HL-60/S4 (cell line): Measurements from ENCODE around the gene TAF11L2.
"Not testable (repeated sequence)": the region's sequence is repeated elsewhere in the genome, so short reads cannot be mapped to it uniquely, and the experiment has no call there.

Source experiments
- in situ Hi-C: fragments of 300-500 bp; cut with MboI; formaldehyde crosslinking; loops from 2 replicates; pipeline ENCODE4 v1.14.3; 2022; ENCODE audit warnings: low sequenced_read_pairs

TAF11L2 gene

DNA sequence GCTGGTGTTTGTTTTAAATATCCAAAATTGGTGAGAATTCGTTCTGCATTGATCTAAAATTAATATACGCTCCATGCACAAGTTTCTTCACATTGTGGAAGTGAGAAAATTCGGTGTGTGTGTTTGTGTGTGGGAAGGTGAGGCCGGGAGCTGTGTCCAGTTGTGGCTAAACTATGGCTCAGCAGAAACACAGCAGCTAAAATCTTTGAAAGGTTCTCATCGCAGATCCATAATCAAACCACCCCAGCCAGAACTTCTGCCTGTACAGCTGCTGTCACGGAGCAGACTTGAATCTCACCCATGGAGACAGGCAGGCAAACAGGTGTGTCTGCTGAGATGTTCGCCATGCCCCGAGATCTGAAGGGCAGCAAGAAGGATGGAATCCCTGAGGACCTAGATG, at the start of gene TAF11L2:
TAF11L2 (plus strand) TSS at position 301 of the 400 bp plus-strand sequence.
- in situ Hi-C loops: not testable (repeated sequence)

DNA sequence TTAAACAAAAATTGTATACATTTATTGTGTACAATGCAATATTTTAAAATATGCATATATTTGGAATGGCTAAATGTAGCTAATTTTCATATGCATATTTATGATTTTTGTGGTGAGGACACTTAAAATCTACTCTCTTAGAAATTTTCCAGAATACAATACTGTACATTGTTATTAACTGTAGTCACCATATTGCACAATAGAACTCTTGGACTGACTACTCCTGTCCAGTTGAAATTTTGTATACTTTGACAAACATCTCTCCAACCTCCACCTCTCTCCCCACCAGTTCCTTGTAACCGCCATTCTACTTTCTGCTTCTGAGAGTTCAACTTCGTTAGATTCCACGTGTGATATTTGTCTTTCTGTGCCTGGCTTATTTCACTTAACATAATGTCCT, 49.2 kb upstream of the TAF11L2 start:
- in situ Hi-C loops: no loop called here

DNA sequence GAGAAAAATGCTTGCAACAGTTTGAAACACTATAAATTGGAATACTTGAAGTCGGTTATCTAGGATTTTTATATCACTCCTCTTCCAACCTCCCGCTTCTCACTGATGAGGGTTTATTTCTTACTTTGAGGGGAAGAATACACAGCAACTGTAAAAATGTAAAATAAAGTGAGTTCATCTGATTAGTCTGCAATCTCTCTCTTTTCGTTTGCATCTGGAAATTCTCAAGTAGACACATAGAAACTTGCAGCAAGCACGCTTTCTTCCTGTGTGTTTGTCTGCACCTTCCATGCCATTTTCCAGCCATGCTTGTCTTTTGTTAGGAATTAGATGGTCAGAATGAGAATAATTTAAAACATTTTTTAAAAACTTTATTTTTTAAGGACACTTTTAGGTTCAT, 45.1 kb upstream of the TAF11L2 start:
- in situ Hi-C loops: no loop called here

DNA sequence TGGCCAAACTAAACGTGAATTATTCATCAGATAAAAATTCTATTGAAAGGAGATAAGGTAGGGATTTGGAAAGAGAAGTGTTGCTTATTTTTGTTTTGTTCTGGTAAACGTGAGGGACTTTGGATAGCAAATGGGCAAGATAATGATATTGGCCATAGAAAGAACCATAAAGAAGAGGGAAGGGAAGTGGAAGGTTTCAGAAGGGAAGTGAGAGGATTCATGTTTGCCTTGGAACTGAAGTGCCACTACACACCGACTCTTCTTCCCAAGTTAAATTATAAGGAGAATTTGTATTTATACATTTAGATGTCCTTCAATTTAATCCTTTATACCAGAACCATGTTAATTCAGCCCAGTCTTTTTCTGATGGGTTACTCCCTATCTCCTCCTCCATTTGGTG, 42.1 kb upstream of the TAF11L2 start:
- in situ Hi-C loops: no loop called here

GRCh38 chr5:17461793-17462192, 36.2 kb upstream of the TAF11L2 start:
- in situ Hi-C loops: no loop called here

DNA sequence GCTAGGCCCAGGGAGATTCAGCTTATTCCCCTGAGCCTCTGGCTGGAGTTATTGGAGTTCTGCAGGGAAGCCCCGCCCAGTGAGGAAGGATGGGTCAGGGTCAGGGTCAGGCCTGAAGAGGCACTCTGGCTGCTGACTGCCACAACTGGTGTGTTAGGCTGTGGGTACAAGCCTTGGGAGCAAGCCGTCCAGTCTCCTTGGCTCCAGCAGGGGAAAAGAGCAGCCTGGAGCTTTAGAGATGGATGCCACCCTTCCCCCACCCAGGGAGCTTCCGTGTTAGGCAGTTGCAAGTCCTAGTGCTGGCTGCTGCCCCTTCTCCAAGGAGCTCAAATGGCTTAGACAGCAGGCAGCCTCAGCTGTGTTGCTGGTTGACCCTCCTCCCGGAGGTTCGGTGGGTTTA, 34.4 kb upstream of the TAF11L2 start:
- in situ Hi-C loops: no loop called here

DNA sequence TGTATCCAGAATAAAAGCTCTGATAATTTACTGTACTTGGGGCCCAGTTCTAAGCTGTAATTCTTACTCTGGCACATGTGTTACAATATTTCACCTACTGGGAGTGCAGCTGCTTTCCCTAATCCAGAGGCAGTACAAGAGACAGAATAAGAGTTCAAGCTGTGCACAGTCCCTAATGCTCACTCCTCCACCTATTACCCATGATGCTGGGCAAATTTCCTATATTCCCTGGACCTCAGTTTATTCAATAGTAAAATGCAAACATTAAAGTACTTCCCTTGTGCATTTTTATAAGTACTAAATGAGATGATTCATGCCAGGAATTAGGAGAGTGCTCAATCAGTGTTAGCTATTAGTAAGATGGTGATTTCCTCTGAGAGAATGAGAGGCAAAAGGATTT, 28.0 kb upstream of the TAF11L2 start:
- in situ Hi-C loops: no loop called here

DNA sequence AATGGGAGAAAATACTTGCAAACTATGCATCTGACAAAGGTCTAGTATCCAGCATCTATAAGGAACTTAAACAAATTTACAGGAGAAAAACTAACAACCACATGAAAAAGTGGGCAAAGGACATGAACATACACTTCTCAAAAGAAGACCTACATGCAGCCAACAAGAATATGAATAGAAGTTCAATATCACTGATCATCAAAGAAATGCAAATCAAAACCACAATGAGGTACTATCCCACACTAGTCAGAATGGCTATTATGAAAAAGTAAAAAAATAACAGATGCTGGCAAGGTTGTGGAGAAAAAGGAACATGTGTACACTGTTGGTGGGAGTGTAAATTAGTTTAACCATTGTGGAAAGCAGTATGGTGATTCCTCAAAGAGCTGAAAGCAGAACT, 23.0 kb upstream of the TAF11L2 start:
- in situ Hi-C loops: not testable (repeated sequence)

DNA sequence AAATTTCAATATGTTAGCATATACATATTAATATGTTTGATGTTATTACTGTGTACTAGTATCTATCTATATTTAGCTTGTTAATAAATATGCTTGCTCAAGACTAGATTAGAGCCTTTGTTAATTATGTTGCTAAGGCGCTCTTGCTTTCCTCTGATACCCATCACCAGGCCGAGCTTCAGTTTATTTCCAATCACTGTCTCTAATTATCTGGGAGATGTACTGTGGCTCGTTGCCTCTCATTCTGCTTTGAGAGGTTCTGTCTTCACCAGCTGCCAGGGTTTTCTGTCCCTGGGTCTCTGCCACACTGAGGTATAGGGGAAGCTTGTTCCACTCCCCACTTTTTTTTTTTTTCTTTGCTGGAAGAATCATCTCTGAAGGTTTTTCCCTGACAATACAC, 21.0 kb upstream of the TAF11L2 start:
- in situ Hi-C loops: no loop called here

DNA sequence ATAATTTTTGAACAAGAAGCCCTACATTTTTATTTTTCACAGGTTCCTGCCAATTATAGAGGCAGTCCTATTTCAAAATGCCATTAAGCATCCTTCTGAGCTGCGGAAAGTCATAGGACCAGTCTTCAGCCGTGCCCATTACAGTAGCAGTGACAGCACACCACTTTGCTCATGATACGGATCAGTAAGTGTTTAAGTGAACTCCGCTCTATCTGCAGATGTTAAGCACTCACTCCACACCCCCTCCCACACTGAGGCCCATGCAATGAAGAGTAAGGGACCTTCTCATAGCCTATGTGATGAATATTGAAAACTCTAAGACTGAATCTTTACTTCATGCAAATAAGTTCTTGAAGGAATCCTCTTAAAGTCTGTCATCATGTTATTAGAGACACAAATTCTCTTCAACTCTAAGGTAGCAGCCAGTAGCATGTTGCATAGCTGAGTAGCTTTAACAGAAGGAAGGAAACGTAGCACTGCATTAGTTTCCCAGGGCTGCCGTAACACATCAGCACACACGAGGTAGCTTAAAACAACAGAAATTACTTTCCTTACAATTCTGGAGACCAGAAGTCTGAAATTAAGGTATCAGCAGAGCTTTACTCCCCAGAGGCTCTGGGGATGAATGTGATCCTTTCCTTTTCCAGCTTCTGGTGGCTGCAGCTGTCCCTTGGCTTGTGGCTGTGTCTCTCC, 20.3 kb upstream of the TAF11L2 start:
- in situ Hi-C loops: no loop called here

DNA sequence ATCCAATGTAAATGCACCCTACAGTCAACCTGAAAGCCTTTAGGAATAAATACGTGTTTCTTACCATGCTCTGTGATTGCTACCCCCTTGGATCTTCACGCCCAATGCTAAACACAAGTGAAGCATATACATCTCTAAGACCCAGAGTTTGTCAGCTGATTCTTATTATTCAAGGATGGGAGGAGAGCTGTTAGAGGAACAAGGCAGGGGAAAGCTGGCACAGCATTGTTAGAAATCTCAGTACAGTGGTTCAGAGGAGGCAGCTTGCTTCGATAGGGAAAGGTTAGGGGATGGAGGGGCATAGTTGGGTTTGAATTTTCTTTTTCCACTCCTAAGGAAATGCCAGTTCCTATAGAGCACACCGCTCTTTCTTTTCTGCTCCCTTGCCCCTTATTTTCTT, 16.7 kb upstream of the TAF11L2 start:
- in situ Hi-C loops: no loop called here

DNA sequence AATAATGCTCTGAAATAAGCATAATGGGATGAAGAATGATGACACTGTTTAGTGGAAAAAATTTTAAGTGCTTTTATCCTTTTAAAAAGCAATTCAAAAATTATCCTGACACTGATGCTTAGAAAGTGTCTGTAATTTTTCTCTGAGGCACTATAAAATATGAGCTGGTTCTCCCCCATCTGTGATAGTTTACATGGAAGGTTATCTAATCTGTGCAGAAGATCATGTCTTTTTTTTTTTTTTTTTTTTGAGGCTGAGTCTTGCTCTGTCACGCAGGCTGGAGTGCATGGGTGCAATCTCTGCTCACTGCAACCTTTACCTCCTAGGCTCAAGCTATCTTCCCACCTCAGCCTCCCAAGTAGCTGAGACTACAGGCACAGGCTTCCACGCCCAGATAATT, 15.2 kb upstream of the TAF11L2 start:
- in situ Hi-C loops: no loop called here

DNA sequence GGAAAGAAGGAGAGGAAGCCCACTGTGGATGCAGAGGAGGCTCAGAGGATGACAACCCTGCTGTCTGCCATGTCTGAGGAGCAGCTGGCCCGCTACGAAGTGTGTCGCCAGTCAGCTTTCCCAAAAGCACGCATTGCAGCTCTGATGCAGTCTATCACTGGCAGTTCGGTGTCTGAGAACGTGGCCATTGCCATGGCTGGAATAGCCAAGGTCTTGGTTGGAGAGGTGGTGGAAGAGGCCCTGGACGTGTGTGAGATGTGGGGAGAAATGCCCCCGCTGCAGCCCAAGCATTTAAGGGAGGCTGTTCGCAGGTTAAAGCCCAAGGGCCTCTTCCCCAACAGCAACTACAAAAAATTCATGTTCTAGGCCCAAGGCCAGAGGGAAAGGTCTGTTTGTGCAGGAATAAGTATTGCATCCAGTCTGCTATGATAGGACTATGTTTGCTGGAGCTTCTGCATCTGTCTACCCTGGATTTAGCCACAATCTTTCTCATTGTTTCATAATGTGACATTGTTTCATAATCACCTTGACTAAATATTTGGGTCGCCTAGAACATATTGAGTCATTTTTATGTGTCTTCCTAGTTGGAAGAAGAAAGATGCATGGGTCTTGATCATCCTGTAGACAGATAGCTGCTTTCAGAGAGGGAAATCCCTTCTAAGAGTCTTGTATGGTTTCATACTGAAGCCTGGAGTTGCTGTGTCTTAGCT, 11.4 kb upstream of the TAF11L2 start:
- in situ Hi-C loops: not testable (repeated sequence)

DNA sequence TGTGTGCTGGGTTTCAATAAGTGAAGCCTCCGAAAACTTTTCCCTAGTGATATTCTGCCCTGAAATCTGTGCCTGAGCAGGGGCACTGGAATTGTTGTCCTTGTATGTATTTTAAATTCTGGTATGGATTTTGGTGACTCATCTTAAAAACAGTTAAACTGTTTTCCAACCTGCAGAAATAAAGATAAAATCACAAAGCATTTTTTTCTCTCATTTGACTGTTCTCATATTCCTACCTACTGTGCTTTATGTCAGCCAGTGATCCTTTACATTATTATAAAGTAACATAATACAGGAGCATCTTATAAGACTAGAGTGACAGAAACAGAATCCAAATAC, 10.9 kb upstream of the TAF11L2 start:
- in situ Hi-C loops: no loop called here

- in situ Hi-C loops: not testable (repeated sequence)
Observed at GRCh38 chr5:17491257-17491656, 6.8 kb upstream of the TAF11L2 start.

GRCh38 chr5:17492770-17493169, 5.3 kb upstream of the TAF11L2 start:
- in situ Hi-C loops: no loop called here

DNA sequence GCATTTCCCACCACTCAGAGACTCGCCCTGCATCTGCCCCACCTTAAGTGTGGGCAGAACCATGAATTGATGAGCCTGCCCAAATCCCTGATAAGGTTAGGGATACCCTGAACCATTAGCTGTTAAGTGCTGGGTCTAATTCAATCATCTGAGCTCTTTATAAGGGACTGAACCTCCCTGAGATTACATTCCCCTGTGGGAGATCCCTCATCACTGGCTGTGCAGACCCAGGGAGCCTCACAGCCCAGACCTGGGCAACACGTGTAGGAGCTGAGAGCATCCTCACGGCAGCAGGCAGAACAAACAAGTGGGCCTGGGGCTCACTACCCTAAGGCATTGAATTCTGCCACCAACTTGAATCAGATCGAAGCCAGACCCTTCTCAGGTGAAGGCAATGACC, 585 bp upstream of the TAF11L2 start:
- in situ Hi-C loops: no loop called here

DNA sequence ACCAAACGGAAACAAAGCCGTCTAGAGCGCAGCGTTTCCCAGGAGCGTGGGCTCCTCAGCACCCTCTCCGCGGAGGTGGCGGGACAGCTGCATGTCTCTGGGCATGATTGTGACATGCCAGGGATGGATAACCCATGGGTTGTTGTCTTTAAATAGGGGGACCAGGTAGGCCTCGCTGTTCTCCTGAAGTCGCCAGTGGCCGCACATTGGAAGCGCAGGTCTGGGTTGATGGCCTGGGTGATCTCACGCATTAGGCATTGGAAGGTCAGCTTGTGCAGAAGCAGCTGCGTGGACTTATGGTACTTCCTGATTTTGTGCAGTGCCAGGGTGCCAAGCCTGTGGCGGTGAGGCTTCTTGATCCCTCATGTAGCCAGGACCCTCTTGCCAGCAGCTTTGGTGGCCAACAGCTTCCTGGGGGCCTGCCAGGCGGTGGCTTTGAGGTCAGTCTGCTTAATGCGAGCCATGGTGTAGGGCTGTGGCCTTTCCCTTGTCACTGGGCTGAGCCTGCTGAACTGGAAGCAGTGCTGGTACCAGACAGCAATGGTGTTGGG, 13.8 kb downstream of the TAF11L2 start:
- in situ Hi-C loops: no loop called here

DNA sequence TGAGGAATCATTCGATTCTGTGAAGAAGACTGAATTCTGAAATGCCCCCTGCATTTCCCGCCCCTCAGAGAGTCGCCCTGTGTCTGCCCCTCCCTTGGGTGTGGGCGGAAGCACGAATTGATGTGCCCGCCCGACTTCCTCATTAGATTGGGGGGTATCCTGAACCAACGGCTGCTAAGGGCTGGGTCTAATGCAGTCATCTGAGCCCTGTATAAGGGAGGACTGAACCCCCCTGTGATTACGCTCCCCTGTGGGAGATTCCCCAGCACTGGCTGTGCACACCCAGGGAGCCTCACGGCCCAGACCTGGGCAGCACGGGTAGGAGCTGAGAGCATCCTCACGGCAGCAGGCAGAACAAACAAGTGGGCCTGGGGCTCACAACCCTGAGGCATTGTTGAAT, 19.5 kb downstream of the TAF11L2 start:
- in situ Hi-C loops: not testable (repeated sequence)

- in situ Hi-C loops: not testable (repeated sequence)
Observed at GRCh38 chr5:17518067-17518466, 20.0 kb downstream of the TAF11L2 start, which contains the start of gene TAF11L3. Gene TAF11L3 (plus strand): TSS chr5:17518367.

DNA sequence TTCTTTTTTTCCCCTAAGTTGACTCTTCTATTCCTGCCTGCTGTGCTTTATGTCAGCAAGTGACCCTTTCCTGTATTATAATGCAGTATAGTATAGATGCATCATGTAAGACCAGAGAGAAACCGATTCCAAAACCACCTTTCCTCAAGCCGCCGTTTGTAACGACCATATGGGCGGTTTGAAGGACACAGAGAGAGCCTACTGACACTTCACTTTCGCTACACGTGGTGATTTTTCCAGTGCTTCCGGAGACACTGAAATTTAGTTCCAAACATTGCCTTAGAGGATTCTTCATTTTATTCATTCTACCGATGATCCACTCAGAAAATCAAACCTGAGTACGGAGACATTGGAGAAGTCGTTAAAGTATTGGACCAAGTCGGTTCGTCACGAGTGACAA, 21.5 kb downstream of the TAF11L2 start:
- in situ Hi-C loops: not testable (repeated sequence)

- in situ Hi-C loops: not testable (repeated sequence)
Observed at GRCh38 chr5:17521501-17521900, 23.5 kb downstream of the TAF11L2 start, which contains the start of gene TAF11L4. Gene TAF11L4 (plus strand): TSS chr5:17521801.
